ENCODE results near the gene PCCA.

DNA sequence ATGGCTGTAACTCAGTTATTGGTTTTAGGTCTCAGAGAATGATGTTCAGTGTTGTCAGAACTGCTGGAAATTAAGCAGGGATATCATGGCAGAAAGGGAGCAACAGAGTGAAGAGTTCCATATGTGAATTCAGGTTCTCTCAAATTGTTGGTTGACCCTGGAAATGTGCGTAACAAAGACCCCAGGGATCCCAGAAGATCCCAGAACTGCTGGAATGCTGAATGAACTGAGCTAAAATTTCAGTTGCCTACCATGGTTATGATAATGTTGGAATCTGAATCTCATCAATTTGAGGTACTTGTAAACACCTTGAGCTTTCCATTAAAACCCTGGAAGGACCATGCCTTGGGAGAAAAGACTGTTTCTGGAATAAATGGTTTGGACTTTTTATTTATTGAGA is 268.9 kb downstream of the PCCA start:
- TF ChIP-seq, protein P1, sequence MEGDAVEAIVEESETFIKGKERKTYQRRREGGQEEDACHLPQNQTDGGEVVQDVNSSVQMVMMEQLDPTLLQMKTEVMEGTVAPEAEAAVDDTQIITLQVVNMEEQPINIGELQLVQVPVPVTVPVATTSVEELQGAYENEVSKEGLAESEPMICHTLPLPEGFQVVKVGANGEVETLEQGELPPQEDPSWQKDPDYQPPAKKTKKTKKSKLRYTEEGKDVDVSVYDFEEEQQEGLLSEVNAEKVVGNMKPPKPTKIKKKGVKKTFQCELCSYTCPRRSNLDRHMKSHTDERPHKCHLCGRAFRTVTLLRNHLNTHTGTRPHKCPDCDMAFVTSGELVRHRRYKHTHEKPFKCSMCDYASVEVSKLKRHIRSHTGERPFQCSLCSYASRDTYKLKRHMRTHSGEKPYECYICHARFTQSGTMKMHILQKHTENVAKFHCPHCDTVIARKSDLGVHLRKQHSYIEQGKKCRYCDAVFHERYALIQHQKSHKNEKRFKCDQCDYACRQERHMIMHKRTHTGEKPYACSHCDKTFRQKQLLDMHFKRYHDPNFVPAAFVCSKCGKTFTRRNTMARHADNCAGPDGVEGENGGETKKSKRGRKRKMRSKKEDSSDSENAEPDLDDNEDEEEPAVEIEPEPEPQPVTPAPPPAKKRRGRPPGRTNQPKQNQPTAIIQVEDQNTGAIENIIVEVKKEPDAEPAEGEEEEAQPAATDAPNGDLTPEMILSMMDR (IDR thresholded peaks at IDR 0.05), result no peak
- TF ChIP-seq POLR2A (IDR thresholded peaks at IDR 0.05; ENCODE audit: low read depth) (no peak), POLR2AphosphoS5 (IDR thresholded peaks at IDR 0.05) (no peak), EP300 (IDR thresholded peaks at IDR 0.05) (no peak)

All from esophagus muscularis mucosa (tissue), 4 donors.